ENCODE measurements around the gene SMR3B. TPM values are rescaled to one million over a fixed set of nuclear protein-coding genes. Genes with fewer than 3 reads are reported as not detected.

SMR3B gene
- total and polyA plus RNA-seq, 4 donors = not detected

DNA sequence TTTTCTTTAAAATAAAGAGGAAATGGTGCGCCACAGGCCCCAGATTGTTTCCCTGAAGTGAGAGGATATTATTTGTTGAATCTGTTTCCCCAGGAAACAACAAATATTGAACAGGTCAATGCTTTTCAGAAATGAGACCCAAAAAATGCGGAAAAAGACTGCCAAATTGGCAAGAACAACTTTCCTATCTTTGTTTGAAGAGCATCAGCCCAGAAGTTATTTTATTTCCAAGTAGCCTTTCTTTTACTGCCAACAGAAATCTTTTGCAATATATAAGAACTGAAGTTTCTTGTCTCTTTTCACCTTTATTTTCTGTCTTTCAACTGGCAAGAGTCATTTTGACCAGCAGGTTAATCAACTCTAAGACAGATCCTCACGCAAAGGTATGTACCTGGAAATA, 22.5 kb upstream of the SMR3B start, which contains the start of gene SMR3A:
Gene SMR3A (plus strand): TSS at position 301 of the 400 bp plus-strand sequence. CDS start 1,356 bp downstream, outside the sequence.
- H3K4me1 ChIP-seq (ENCODE audit: control insufficient read depth in 4 of 4, insufficient read depth in 4 of 4, low read length in 3 of 4) = no peaks in the 10 kb centered on the region
- 70% methylated on average over 3 of the region's 3 CpGs for WGBS
- DNase-seq (ENCODE audit: low spot score) = no peak

DNA sequence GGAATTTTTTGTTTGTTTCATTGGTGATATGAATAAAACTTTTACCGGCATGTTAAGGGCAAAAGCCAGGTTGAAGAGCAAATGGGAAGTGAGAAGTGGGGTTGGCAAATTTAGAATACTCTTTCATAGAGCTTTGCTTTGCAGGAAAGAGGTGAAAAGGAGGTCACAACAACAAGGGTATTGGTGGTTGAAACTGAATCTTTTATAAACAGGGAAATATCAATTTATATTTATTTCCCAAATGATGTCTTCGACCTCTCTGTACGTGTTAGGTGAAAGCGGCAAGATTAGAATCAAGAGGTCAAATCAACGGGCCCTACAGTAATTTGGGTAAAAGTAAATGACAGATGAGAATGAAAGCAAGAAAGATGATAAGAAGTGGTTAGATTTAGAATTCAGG, 18.9 kb upstream of the SMR3B start:
- Histone ChIP-seq H3K9me3 (ENCODE audit: control insufficient read depth in 4 of 4, low read length in 3 of 4) (no peaks in the 10 kb centered on the region), H3K27me3 (ENCODE audit: control insufficient read depth in 4 of 4, insufficient read depth in 4 of 4, low read length in 3 of 4) (no peaks in the 10 kb centered on the region), H3K36me3 (ENCODE audit: control insufficient read depth in 4 of 4, insufficient read depth in 3 of 4, low read depth in 1 of 4, low read length in 3 of 4) (no peaks in the 10 kb centered on the region), H3K9ac (ENCODE audit: low read depth in 1 of 2, low read length in 2 of 2) (no peak overlapping the region), H3K4me3 (ENCODE audit: low read depth in 1 of 3, low read length in 3 of 3) (no peak overlapping the region), H3K4me1 (ENCODE audit: control insufficient read depth in 4 of 4, insufficient read depth in 4 of 4, low read length in 3 of 4) (no peaks in the 10 kb centered on the region), H3K27ac (ENCODE audit: low read depth in 1 of 2, low read length in 2 of 2) (no peak overlapping the region)
- TF ChIP-seq TAF1 (conservative IDR thresholded peaks at IDR 0.05) = no peak
- TF ChIP-seq RAD21 (IDR thresholded peaks at IDR 0.05) = no peak
- TF ChIP-seq EGR1 (IDR thresholded peaks at IDR 0.05; ENCODE audit: low read depth in 2 of 2) = no peak
- no peak for TF ChIP-seq JUND (IDR thresholded peaks at IDR 0.05)
- no peak for TF ChIP-seq HNF4A (conservative IDR thresholded peaks at IDR 0.05)
- TF ChIP-seq, protein P1, sequence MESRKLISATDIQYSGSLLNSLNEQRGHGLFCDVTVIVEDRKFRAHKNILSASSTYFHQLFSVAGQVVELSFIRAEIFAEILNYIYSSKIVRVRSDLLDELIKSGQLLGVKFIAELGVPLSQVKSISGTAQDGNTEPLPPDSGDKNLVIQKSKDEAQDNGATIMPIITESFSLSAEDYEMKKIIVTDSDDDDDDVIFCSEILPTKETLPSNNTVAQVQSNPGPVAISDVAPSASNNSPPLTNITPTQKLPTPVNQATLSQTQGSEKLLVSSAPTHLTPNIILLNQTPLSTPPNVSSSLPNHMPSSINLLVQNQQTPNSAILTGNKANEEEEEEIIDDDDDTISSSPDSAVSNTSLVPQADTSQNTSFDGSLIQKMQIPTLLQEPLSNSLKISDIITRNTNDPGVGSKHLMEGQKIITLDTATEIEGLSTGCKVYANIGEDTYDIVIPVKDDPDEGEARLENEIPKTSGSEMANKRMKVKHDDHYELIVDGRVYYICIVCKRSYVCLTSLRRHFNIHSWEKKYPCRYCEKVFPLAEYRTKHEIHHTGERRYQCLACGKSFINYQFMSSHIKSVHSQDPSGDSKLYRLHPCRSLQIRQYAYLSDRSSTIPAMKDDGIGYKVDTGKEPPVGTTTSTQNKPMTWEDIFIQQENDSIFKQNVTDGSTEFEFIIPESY (IDR thresholded peaks at IDR 0.05) = no peak
- TF ChIP-seq, protein P2, sequence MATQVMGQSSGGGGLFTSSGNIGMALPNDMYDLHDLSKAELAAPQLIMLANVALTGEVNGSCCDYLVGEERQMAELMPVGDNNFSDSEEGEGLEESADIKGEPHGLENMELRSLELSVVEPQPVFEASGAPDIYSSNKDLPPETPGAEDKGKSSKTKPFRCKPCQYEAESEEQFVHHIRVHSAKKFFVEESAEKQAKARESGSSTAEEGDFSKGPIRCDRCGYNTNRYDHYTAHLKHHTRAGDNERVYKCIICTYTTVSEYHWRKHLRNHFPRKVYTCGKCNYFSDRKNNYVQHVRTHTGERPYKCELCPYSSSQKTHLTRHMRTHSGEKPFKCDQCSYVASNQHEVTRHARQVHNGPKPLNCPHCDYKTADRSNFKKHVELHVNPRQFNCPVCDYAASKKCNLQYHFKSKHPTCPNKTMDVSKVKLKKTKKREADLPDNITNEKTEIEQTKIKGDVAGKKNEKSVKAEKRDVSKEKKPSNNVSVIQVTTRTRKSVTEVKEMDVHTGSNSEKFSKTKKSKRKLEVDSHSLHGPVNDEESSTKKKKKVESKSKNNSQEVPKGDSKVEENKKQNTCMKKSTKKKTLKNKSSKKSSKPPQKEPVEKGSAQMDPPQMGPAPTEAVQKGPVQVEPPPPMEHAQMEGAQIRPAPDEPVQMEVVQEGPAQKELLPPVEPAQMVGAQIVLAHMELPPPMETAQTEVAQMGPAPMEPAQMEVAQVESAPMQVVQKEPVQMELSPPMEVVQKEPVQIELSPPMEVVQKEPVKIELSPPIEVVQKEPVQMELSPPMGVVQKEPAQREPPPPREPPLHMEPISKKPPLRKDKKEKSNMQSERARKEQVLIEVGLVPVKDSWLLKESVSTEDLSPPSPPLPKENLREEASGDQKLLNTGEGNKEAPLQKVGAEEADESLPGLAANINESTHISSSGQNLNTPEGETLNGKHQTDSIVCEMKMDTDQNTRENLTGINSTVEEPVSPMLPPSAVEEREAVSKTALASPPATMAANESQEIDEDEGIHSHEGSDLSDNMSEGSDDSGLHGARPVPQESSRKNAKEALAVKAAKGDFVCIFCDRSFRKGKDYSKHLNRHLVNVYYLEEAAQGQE (IDR thresholded peaks at IDR 0.05) = no peak
- no peak for TF ChIP-seq RXRA (IDR thresholded peaks at IDR 0.05)
- TF ChIP-seq GABPA (IDR thresholded peaks at IDR 0.05 in 1 of 2, conservative IDR thresholded peaks at IDR 0.05 in 1 of 2) = no peak
- no peak for TF ChIP-seq FOXA2 (IDR thresholded peaks at IDR 0.05)
- TF ChIP-seq FOXA1 (IDR thresholded peaks at IDR 0.05) = no peak
- no peak for TF ChIP-seq MAX (IDR thresholded peaks at IDR 0.05)
- TF ChIP-seq, protein P3, sequence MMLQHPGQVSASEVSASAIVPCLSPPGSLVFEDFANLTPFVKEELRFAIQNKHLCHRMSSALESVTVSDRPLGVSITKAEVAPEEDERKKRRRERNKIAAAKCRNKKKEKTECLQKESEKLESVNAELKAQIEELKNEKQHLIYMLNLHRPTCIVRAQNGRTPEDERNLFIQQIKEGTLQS (IDR thresholded peaks at IDR 0.05) = no peak
- 86% methylated on average over 5 of the region's 5 CpGs for WGBS
- no peak for DNase-seq (ENCODE audit: low spot score)

More for the DNA sequence above, 22.5 kb upstream of the SMR3B start, which contains the start of gene SMR3A:
- Histone ChIP-seq H3K27ac (ENCODE audit: low read depth in 1 of 2, low read length in 2 of 2) (no peak within 1 kb of the TSS), H3K36me3 (ENCODE audit: control insufficient read depth in 4 of 4, insufficient read depth in 3 of 4, low read depth in 1 of 4, low read length in 3 of 4) (no peaks in the 10 kb centered on the region), H3K9me3 (ENCODE audit: control insufficient read depth in 4 of 4, low read length in 3 of 4) (no peaks in the 10 kb centered on the region), H3K9ac (ENCODE audit: low read depth in 1 of 2, low read length in 2 of 2) (no peak within 1 kb of the TSS), H3K27me3 (ENCODE audit: control insufficient read depth in 4 of 4, insufficient read depth in 4 of 4, low read length in 3 of 4) (no peaks in the 10 kb centered on the region), H3K4me3 (ENCODE audit: low read depth in 1 of 3, low read length in 3 of 3) (no peak within 1 kb of the TSS)
- TF ChIP-seq, protein P2 (IDR thresholded peaks at IDR 0.05) = no peak
- TF ChIP-seq GABPA (IDR thresholded peaks at IDR 0.05 in 1 of 2, conservative IDR thresholded peaks at IDR 0.05 in 1 of 2) (no peak), YY1 (IDR thresholded peaks at IDR 0.05) (no peak), MAX (IDR thresholded peaks at IDR 0.05) (no peak), JUND (IDR thresholded peaks at IDR 0.05) (no peak), SP1 (IDR thresholded peaks at IDR 0.05) (no peak)

All from liver (tissue), 9 donors.